Bronchial epithelial cell (primary cell): ENCODE measurements around the gene FASTKD2. TPM values are rescaled to one million over a fixed set of nuclear protein-coding genes. Genes with fewer than 3 reads are reported as not detected.
"Not testable (repeated sequence)": the region's sequence is repeated elsewhere in the genome, so short reads cannot be mapped to it uniquely, and the experiment has no call there.

ENCODE experiments used
- DNase-seq: peaks from one replicate; pipeline ENCODE4 v3.0.0-alpha.2; 2010; ENCODE audit warnings: low read depth
- FAIRE-seq: peaks from 2 replicates; lab custom pipeline; 2011; peaks lifted over from hg19 to GRCh38; lab: Jason Lieb, UNC
- H3K27me3 ChIP-seq: 2 replicates; pipeline ENCODE4 v1.5.1; 2011; ENCODE audit warnings: low read length; ENCODE audit not compliant: control insufficient read depth, insufficient read depth
- H3K36me3 ChIP-seq: 2 replicates; pipeline ENCODE4 v1.5.1; 2011; ENCODE audit warnings: low read length; ENCODE audit not compliant: control insufficient read depth, insufficient read depth
- H3K4me3 ChIP-seq: 2 replicates; pipeline ENCODE4 v1.5.1; 2011; ENCODE audit warnings: mild to moderate bottlenecking, low read depth, low read length, control low read depth
- total RNA-seq: library from RNA; depleted of rRNA; stranded (reverse); fragments of >200 nt; gene quantifications from 2 replicates; pipeline ENCODE4 v1.2.1, GENCODE V29; 2014
- TF ChIP-seq, protein P1 (sequence below): IDR thresholded peaks from 2 replicates; pipeline ENCODE4 v1.5.1; 2011; ENCODE audit warnings: mild to moderate bottlenecking, moderate library complexity, low read length, control low read depth, inconsistent platforms; ENCODE audit not compliant: insufficient read depth, severe bottlenecking

FASTKD2 gene
- total RNA-seq, 1 donor from 2014 or later, result 41.3 TPM

DNA sequence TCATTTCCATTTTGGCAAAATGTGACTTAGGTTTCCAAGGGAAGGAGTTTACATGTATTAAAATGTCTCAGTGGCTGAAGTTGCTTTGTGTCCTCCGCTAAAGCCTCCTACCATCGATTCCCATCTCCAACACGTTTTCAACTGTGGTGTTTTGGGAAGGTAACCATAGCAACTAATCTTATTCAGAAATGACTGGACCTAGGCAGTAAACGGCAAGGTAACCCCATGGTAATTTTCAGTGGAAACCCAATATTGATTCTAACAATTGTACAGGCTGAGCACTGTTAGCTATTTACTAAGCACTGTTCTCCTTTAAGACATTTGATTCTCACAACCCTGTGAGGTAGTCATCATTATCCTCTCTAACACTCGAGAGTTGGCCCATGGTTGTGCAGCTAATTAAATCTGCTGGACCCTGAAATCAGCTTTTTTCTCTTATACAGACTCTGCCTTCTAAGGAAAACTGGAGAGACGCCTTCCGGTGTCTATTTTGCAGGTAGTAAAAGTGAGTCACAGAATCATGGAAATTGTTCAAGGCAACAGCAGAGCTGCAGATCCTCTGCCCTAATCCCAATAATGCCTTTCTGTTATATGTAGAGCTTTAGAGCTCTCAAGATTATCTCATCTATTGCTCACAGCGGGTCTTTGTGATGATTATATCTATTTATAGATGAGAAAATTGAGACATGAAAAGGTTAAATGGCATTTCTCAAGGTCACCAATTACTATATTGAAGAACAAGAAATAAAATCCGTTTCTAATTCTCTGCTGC, 36.2 kb downstream of the FASTKD2 start:
- TF ChIP-seq, protein P1, sequence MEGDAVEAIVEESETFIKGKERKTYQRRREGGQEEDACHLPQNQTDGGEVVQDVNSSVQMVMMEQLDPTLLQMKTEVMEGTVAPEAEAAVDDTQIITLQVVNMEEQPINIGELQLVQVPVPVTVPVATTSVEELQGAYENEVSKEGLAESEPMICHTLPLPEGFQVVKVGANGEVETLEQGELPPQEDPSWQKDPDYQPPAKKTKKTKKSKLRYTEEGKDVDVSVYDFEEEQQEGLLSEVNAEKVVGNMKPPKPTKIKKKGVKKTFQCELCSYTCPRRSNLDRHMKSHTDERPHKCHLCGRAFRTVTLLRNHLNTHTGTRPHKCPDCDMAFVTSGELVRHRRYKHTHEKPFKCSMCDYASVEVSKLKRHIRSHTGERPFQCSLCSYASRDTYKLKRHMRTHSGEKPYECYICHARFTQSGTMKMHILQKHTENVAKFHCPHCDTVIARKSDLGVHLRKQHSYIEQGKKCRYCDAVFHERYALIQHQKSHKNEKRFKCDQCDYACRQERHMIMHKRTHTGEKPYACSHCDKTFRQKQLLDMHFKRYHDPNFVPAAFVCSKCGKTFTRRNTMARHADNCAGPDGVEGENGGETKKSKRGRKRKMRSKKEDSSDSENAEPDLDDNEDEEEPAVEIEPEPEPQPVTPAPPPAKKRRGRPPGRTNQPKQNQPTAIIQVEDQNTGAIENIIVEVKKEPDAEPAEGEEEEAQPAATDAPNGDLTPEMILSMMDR, result no peak
- H3K27me3 ChIP-seq, result no peaks in the 10 kb centered on the region
- FAIRE-seq, result no peak
- DNase-seq, result no peak
- no peak overlapping the region for H3K4me3 ChIP-seq
- H3K36me3 ChIP-seq, result no peaks in the 10 kb centered on the region

DNA sequence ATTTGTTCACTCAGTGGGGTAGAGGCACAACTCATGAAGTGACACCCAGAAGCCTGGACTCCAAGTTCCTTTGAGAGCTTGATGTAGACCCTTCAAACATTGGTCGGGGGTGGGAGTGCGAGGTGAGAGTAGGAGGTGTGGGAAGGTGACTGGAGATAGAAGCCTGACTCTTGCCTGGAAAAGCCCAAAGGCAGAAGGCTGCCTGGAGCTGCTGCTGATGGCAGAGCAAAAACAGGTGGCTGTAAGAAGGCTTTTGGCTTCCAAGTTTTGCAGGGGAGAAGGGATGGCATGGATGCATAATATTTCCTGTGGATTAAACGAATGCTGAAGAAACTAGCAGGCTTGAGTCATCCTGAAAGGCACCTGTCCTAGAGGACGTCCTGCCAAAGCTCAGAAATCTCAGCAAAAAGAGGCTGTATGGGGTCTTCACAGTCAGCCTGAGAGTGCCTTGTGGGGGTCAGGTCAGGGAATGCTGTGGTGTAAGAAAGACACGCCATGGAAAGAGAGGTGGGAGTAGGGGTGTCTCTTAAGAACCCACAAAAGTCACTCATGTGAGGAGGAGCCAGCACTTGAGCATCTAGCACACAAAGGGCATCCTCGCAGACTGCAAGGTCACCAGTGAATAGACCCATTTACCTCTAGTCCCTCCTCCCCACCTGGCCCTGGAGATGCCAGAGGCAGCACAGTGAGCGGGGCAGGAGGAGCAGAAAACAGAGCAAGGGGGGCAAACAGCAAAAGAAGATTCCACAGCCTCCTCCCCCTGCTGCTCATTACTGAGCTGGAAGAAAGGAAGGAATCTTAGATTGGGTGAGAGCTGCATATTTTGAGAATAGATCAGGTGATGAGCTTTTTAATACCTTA, 37.5 kb downstream of the FASTKD2 start:
- no peak overlapping the region for H3K4me3 ChIP-seq
- H3K27me3 ChIP-seq, result no peaks in the 10 kb centered on the region
- TF ChIP-seq, protein P1, result no peak
- no peak for DNase-seq
- peak; percentile 60 for FAIRE-seq
- no peaks in the 10 kb centered on the region for H3K36me3 ChIP-seq

DNA sequence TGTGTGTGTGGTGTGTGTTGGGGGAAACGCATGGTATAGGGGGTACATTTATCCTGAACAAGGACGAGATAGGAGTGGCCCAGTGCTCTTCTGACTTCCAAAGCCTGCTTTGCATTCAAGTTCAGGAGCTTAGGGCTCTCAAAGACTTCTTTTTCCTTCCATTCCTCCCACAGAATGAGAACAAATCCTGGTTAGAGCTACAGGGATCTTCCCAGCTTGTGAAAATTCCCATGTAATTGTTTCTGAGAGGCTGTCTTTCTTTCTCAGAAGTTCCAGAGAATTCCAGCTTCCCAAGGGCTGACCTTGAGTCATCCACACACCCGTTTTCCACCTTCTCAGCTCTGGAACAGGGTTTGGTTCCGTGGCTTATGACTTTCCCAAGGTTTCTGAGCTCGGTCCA, 38.9 kb downstream of the FASTKD2 start:
- FAIRE-seq (no peak), DNase-seq (no peak)
- TF ChIP-seq, protein P1, result no peak
- H3K27me3 ChIP-seq, result no peaks in the 10 kb centered on the region
- no peak overlapping the region for H3K4me3 ChIP-seq
- H3K36me3 ChIP-seq, result no peaks in the 10 kb centered on the region

DNA sequence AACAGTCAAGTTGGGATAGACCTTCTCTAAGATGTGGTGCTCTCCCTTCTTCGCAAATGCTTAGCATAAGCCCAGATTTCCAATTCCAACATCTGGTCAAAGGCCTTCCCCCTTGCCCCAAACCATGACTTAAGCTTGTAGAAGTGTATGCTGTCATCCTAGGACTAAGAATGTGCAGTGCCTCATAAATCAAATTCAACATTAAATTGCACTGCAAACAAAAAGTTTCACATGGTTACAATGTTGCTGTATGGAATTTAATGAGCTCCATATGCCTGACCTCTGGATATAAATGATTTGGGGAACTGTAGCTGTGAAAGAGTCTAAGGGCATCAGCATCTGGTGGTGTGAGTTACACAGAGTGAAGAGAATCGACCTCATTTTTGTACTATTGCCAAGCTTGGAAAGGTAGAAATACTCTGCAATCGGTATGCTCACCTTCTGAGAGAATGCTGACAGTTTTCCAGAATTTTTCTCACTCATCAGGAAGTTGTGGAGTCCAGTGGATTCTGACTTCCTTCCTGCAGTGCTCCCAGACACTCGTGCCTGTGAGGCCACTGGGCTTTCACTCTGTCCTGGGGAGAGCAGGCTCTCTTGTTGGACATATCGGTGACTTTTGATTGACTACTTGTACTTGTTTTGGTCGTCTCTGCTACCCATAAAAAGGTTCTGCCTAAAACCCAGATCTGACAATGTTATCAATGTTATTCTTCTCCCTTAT, 40.6 kb downstream of the FASTKD2 start:
- Histone ChIP-seq H3K36me3 (no peaks in the 10 kb centered on the region), H3K4me3 (no peak overlapping the region), H3K27me3 (no peaks in the 10 kb centered on the region)
- FAIRE-seq, result no peak
- no peak for DNase-seq
- TF ChIP-seq, protein P1, result no peak

DNA sequence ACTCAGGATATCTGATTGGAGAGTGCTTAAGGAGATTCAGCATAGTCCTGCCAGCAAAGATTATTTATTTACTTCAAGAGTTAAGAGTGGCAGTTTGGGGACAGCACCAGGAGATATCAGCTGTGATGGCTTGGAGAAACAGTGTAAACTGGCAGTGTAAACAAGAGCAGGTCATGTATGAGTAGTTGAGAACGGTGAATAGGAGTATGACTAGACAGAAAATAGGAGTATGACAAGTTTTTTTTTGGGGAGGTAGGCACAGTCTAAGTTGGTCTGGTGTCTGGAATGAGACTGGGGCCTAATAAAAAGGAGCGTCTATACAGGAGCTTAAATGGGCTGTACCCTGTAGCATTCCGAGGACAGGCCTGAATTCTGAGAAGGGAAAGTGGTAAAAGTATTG, 42.2 kb downstream of the FASTKD2 start:
- not testable (repeated sequence) for FAIRE-seq, H3K36me3 ChIP-seq, DNase-seq

DNA sequence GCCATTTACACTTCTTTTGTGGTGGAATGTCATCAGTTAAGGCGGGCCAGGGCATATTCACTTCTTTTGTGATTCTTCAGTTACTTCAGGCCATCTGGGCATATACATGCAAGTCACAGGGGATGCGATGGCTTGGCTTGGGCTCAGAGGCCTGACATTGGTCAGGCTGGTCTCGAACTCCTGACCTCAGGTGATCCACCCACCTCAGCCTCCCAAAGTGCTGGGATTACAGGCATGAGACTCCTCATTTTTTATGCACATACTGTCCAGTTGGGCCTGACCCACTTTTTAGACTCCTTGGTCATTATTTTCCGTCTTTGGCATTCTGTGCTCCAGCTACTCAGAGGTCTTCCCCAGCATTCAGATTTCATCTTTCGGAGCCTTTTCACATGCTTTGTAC, 47.1 kb downstream of the FASTKD2 start:
- H3K27me3 ChIP-seq, FAIRE-seq, H3K4me3 ChIP-seq, DNase-seq, H3K36me3 ChIP-seq: not testable (repeated sequence)

More for the DNA sequence above, 42.2 kb downstream of the FASTKD2 start:
- not testable (repeated sequence) for H3K27me3 ChIP-seq, H3K4me3 ChIP-seq
